Thyroid gland (tissue), 4 donors: ENCODE data around the gene PTMS.

Experiments
- POLR2A ChIP-seq, 2 donors: fragments of 450-650 bp; IDR thresholded peaks; one replicate each; pipeline ENCODE4 v1.6.1; 2017; ENCODE audit warnings: antibody characterized with exemption in 2 of 2, mild to moderate bottlenecking in 2 of 2, moderate library complexity in 1 of 2
- TF ChIP-seq, protein P1 (sequence below), 6 experiments: fragments of 200-600 bp in 3 of 6; fragments of 450-650 bp in 3 of 6; sonication (generic) in 3 of 6; IDR thresholded peaks; one replicate each; pipeline ENCODE4 v1.5.1; 2016 to 2019; ENCODE audit warnings: antibody characterized with exemption in 6 of 6, mild to moderate bottlenecking in 2 of 6, inconsistent platforms in 1 of 6, moderate library complexity in 1 of 6

DNA sequence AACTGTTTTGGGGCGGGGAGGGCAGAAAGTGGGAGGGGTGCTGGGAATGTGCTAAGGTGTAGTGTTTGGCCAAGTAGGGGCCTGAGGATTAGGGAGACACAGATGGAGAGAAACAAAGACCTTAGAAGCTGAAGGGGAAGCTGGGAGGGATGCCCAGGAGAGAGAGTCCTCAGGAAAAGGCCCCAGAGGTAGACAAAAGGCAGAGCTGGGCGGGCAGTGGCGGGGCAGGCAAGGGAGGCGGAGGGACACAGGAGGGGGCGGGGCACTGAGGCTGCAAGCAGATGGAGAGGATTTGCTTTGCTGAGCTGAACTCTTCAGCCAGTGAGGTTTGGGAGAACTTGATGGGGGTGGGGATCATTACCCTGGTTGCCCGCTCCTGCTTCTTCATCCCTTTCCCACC lies 2.8 kb downstream of the PTMS start:
- TF ChIP-seq, protein P1, sequence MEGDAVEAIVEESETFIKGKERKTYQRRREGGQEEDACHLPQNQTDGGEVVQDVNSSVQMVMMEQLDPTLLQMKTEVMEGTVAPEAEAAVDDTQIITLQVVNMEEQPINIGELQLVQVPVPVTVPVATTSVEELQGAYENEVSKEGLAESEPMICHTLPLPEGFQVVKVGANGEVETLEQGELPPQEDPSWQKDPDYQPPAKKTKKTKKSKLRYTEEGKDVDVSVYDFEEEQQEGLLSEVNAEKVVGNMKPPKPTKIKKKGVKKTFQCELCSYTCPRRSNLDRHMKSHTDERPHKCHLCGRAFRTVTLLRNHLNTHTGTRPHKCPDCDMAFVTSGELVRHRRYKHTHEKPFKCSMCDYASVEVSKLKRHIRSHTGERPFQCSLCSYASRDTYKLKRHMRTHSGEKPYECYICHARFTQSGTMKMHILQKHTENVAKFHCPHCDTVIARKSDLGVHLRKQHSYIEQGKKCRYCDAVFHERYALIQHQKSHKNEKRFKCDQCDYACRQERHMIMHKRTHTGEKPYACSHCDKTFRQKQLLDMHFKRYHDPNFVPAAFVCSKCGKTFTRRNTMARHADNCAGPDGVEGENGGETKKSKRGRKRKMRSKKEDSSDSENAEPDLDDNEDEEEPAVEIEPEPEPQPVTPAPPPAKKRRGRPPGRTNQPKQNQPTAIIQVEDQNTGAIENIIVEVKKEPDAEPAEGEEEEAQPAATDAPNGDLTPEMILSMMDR (IDR thresholded peaks at IDR 0.05), result no peak
- no peak for TF ChIP-seq POLR2A (IDR thresholded peaks at IDR 0.05)
